GM23338 (cell line): ENCODE measurements around the gene ULK4. TPM values are rescaled to one million over a fixed set of nuclear protein-coding genes. Genes with fewer than 3 reads are reported as not detected.

Experiments used
- ATAC-seq: fragments of 200-7000 bp; cut with Tn5 transposase; 3 replicates; pipeline ENCODE4 v1.9.1; 2020
- DNase-seq: peaks from one replicate; pipeline ENCODE4 v3.0.0-alpha.2; 2015; ENCODE audit warnings: low spot score
- H2AFZ ChIP-seq: fragments of 200-600 bp; sonication (generic); 2 replicates; pipeline ENCODE4 v1.8.0; 2016; ENCODE audit warnings: antibody characterized with exemption, mild to moderate bottlenecking, moderate library complexity
- H3F3A ChIP-seq: fragments of 200-600 bp; sonication (generic); replicated peaks from 2 replicates; pipeline ENCODE4 v1.8.0; 2017; ENCODE audit warnings: antibody characterized with exemption, mixed run types, low read depth
- H3K27ac ChIP-seq: fragments of 200-600 bp; sonication (generic); 2 replicates; pipeline ENCODE4 v1.6.1; 2016; ENCODE audit warnings: low read depth
- H3K27me3 ChIP-seq: fragments of 200-600 bp; sonication (generic); 2 replicates; pipeline ENCODE4 v1.8.0; 2016; ENCODE audit warnings: mild to moderate bottlenecking, mixed run types, moderate library complexity; ENCODE audit not compliant: insufficient read depth
- H3K36me3 ChIP-seq: fragments of 200-600 bp; sonication (generic); 2 replicates; pipeline ENCODE4 v1.8.0; 2016; ENCODE audit warnings: mild to moderate bottlenecking; ENCODE audit not compliant: insufficient read depth
- H3K4me1 ChIP-seq: fragments of 200-600 bp; sonication (generic); 2 replicates; pipeline ENCODE4 v1.8.0; 2016; ENCODE audit warnings: mild to moderate bottlenecking, moderate library complexity; ENCODE audit not compliant: insufficient read depth
- H3K4me2 ChIP-seq: fragments of 200-600 bp; sonication (generic); 2 replicates; pipeline ENCODE4 v1.7.1; 2017; ENCODE audit warnings: mixed run types
- H3K4me3 ChIP-seq: fragments of 200-600 bp; sonication (generic); 2 replicates; pipeline ENCODE4 v1.6.1; 2016; ENCODE audit warnings: mixed run types
- H3K79me2 ChIP-seq: fragments of 200-600 bp; sonication (generic); replicated peaks from 2 replicates; pipeline ENCODE4 v1.8.0; 2017; ENCODE audit warnings: mild to moderate bottlenecking; ENCODE audit not compliant: insufficient read depth
- H3K9me2 ChIP-seq: fragments of 200-600 bp; sonication (generic); 2 replicates; pipeline ENCODE4 v1.8.0; 2017; ENCODE audit not compliant: insufficient read depth
- H4K20me1 ChIP-seq: fragments of 200-600 bp; sonication (generic); replicated peaks from 2 replicates; pipeline ENCODE4 v1.8.0; 2017; ENCODE audit warnings: mild to moderate bottlenecking; ENCODE audit not compliant: insufficient read depth
- H3K27ac Mint-ChIP-seq: 2 replicates; pipeline ENCODE4 v1.8.0; 2020; ENCODE audit warnings: inconsistent platforms, mild to moderate bottlenecking, moderate library complexity, mixed read lengths
- H3K27me3 Mint-ChIP-seq: 3 replicates; pipeline ENCODE4 v1.8.0; 2022; ENCODE audit warnings: low read depth, mild to moderate bottlenecking, moderate library complexity, mixed read lengths, inconsistent platforms; ENCODE audit not compliant: insufficient read depth, poor library complexity
- H3K36me3 Mint-ChIP-seq: 3 replicates; pipeline ENCODE4 v1.8.0; 2021; ENCODE audit warnings: low read depth, mild to moderate bottlenecking, inconsistent platforms, moderate library complexity, mixed read lengths
- H3K4me1 Mint-ChIP-seq: 3 replicates; pipeline ENCODE4 v1.8.0; 2020; ENCODE audit warnings: mild to moderate bottlenecking, inconsistent platforms, mixed read lengths
- H3K4me3 Mint-ChIP-seq: 3 replicates; pipeline ENCODE4 v1.8.0; 2021; ENCODE audit warnings: moderate library complexity, mild to moderate bottlenecking, inconsistent platforms, mixed read lengths
- H3K9me3 Mint-ChIP-seq: 3 replicates; pipeline ENCODE4 v1.8.0; 2020; ENCODE audit warnings: moderate library complexity, mild to moderate bottlenecking, inconsistent platforms, mixed read lengths
- CREB1 ChIP-seq: fragments of 250-450 bp; sonication (Bioruptor Pico); IDR thresholded peaks from 2 replicates; pipeline ENCODE4 v1.5.0; 2020; ENCODE audit warnings: low read depth, mild to moderate bottlenecking, moderate library complexity
- EZH2 ChIP-seq: fragments of 200-600 bp; sonication (generic); IDR thresholded peaks from one replicate; pipeline ENCODE4 v1.8.0; 2017; ENCODE audit warnings: antibody characterized with exemption, mild to moderate bottlenecking, low read depth; ENCODE audit not compliant: unreplicated experiment
- EZH2phosphoT487 ChIP-seq: fragments of 200-600 bp; sonication (generic); IDR thresholded peaks from one replicate; pipeline ENCODE4 v1.8.1; 2018; ENCODE audit warnings: antibody characterized with exemption; ENCODE audit not compliant: unreplicated experiment
- NANOG ChIP-seq: IDR thresholded peaks from 2 replicates; pipeline ENCODE4 v1.6.1; 2016; ENCODE audit warnings: antibody characterized with exemption, borderline replicate concordance
- ZNF114 ChIP-seq: fragments of 250-450 bp; sonication (Bioruptor Pico); IDR thresholded peaks from 2 replicates; pipeline ENCODE4 v1.5.0; 2020; ENCODE audit warnings: mild to moderate bottlenecking, moderate library complexity
- ZNF331 ChIP-seq: fragments of 250-450 bp; sonication (Bioruptor Pico); IDR thresholded peaks from 2 replicates; pipeline ENCODE4 v1.5.0; 2020; ENCODE audit warnings: low read depth, mild to moderate bottlenecking, moderate library complexity
- polyA plus RNA-seq: library from polyadenylated mRNA; unstranded; fragments of >200 nt; fragmentation: Nextera tagmentation; extraction: Ambion mirVana; gene quantifications from 2 replicates; pipeline ENCODE4 v1.2.1, GENCODE V29; 2016
- total RNA-seq: library from RNA; depleted of rRNA; stranded (reverse); fragments of >200 nt; shearing (Covaris generic); gene quantifications from 2 replicates; pipeline ENCODE4 v1.2.3, GENCODE V29; 2014
- TF ChIP-seq, protein P1 (sequence below): fragments of 250-450 bp; sonication (Bioruptor Pico); IDR thresholded peaks from 2 replicates; pipeline ENCODE4 v1.5.0; 2020; ENCODE audit warnings: mild to moderate bottlenecking, moderate library complexity
- TF ChIP-seq, protein P2 (sequence below): IDR thresholded peaks from one replicate; pipeline ENCODE4 v1.6.1; 2018; ENCODE audit warnings: antibody characterized with exemption; ENCODE audit not compliant: unreplicated experiment
- TF ChIP-seq, protein P3 (sequence below): IDR thresholded peaks from 2 replicates; pipeline ENCODE4 v1.6.1; 2016; ENCODE audit warnings: antibody characterized with exemption
- TF ChIP-seq, protein P4 (sequence below), 2 experiments: fragments of 200-600 bp in 1 of 2; sonication (generic) in 1 of 2; conservative IDR thresholded peaks; 2 replicates each; pipeline versions ENCODE4 v1.5.1 to v1.6.1; 2016 to 2017; ENCODE audit warnings: antibody characterized with exemption in 2 of 2, low read depth in 2 of 2, mild to moderate bottlenecking in 2 of 2, moderate library complexity in 1 of 2

Gene ULK4
- total and polyA plus RNA-seq, 2 experiments from 2014 or later: 20.8 to 41.4 TPM

DNA sequence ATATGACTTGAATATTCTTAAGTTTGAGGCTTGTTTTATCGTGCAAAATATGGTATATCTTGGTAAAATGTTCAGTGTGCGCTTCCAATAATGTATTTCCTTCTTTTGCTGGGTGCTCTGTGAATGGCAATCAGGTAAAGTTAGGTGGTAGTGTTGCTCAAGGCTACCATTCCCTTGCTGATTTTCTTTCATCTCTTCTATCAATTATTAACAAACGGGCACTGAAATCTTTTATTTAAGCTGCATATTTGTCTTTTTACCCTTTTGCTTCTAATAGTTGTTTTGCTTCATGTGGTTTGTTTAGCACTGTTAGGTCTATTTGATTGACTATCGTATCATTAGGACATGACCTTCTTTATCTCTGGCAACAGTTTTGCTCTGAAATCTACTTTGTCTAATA lies 520.3 kb downstream of the ULK4 start:
- Mint-ChIP-seq H3K27ac (no peak overlapping the region), H3K4me3 (no peak overlapping the region), H3K36me3 (peaks cover 8% of the 10 kb centered on the region), H3K9me3 (peaks cover 7% of the 10 kb centered on the region; the same call in 2 of the 3 replicates), H3K27me3 (no peaks in the 10 kb centered on the region), H3K4me1 (peaks cover 20% of the 10 kb centered on the region)
- Histone ChIP-seq H4K20me1 (no peaks in the 10 kb centered on the region), H3K36me3 (no peaks in the 10 kb centered on the region; the same call in 1 of the 2 replicates), H3K79me2 (no peaks in the 10 kb centered on the region), H3K27me3 (no peaks in the 10 kb centered on the region), H3K27ac (no peak overlapping the region), H3K4me2 (no peak overlapping the region), H3K9me2 (no peaks in the 10 kb centered on the region), H3K4me3 (no peak overlapping the region), H2AFZ (no peak overlapping the region), H3K4me1 (peaks cover 13% of the 10 kb centered on the region), H3F3A (no peaks in the 10 kb centered on the region)
- DNase-seq (no peak), ATAC-seq (no peak)
- TF ChIP-seq, protein P1, sequence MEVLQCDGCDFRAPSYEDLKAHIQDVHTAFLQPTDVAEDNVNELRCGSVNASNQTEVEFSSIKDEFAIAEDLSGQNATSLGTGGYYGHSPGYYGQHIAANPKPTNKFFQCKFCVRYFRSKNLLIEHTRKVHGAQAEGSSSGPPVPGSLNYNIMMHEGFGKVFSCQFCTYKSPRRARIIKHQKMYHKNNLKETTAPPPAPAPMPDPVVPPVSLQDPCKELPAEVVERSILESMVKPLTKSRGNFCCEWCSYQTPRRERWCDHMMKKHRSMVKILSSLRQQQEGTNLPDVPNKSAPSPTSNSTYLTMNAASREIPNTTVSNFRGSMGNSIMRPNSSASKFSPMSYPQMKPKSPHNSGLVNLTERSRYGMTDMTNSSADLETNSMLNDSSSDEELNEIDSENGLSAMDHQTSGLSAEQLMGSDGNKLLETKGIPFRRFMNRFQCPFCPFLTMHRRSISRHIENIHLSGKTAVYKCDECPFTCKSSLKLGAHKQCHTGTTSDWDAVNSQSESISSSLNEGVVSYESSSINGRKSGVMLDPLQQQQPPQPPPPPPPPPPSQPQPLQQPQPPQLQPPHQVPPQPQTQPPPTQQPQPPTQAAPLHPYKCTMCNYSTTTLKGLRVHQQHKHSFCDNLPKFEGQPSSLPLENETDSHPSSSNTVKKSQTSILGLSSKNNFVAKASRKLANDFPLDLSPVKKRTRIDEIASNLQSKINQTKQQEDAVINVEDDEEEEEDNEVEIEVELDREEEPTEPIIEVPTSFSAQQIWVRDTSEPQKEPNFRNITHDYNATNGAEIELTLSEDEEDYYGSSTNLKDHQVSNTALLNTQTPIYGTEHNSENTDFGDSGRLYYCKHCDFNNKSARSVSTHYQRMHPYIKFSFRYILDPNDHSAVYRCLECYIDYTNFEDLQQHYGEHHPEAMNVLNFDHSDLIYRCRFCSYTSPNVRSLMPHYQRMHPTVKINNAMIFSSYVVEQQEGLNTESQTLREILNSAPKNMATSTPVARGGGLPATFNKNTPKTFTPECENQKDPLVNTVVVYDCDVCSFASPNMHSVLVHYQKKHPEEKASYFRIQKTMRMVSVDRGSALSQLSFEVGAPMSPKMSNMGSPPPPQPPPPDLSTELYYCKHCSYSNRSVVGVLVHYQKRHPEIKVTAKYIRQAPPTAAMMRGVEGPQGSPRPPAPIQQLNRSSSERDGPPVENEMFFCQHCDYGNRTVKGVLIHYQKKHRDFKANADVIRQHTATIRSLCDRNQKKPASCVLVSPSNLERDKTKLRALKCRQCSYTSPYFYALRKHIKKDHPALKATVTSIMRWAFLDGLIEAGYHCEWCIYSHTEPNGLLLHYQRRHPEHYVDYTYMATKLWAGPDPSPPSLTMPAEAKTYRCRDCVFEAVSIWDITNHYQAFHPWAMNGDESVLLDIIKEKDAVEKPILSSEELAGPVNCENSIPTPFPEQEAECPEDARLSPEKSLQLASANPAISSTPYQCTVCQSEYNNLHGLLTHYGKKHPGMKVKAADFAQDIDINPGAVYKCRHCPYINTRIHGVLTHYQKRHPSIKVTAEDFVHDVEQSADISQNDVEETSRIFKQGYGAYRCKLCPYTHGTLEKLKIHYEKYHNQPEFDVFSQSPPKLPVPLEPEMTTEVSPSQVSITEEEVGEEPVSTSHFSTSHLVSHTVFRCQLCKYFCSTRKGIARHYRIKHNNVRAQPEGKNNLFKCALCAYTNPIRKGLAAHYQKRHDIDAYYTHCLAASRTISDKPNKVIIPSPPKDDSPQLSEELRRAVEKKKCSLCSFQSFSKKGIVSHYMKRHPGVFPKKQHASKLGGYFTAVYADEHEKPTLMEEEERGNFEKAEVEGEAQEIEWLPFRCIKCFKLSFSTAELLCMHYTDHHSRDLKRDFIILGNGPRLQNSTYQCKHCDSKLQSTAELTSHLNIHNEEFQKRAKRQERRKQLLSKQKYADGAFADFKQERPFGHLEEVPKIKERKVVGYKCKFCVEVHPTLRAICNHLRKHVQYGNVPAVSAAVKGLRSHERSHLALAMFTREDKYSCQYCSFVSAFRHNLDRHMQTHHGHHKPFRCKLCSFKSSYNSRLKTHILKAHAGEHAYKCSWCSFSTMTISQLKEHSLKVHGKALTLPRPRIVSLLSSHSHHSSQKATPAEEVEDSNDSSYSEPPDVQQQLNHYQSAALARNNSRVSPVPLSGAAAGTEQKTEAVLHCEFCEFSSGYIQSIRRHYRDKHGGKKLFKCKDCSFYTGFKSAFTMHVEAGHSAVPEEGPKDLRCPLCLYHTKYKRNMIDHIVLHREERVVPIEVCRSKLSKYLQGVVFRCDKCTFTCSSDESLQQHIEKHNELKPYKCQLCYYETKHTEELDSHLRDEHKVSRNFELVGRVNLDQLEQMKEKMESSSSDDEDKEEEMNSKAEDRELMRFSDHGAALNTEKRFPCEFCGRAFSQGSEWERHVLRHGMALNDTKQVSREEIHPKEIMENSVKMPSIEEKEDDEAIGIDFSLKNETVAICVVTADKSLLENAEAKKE (CRISPR knock-in tag): no peak
- TF ChIP-seq ZNF331 (CRISPR knock-in tag): no peak
- TF ChIP-seq EZH2: no peak
- TF ChIP-seq, protein P2, sequence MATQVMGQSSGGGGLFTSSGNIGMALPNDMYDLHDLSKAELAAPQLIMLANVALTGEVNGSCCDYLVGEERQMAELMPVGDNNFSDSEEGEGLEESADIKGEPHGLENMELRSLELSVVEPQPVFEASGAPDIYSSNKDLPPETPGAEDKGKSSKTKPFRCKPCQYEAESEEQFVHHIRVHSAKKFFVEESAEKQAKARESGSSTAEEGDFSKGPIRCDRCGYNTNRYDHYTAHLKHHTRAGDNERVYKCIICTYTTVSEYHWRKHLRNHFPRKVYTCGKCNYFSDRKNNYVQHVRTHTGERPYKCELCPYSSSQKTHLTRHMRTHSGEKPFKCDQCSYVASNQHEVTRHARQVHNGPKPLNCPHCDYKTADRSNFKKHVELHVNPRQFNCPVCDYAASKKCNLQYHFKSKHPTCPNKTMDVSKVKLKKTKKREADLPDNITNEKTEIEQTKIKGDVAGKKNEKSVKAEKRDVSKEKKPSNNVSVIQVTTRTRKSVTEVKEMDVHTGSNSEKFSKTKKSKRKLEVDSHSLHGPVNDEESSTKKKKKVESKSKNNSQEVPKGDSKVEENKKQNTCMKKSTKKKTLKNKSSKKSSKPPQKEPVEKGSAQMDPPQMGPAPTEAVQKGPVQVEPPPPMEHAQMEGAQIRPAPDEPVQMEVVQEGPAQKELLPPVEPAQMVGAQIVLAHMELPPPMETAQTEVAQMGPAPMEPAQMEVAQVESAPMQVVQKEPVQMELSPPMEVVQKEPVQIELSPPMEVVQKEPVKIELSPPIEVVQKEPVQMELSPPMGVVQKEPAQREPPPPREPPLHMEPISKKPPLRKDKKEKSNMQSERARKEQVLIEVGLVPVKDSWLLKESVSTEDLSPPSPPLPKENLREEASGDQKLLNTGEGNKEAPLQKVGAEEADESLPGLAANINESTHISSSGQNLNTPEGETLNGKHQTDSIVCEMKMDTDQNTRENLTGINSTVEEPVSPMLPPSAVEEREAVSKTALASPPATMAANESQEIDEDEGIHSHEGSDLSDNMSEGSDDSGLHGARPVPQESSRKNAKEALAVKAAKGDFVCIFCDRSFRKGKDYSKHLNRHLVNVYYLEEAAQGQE: no peak
- TF ChIP-seq, protein P3, sequence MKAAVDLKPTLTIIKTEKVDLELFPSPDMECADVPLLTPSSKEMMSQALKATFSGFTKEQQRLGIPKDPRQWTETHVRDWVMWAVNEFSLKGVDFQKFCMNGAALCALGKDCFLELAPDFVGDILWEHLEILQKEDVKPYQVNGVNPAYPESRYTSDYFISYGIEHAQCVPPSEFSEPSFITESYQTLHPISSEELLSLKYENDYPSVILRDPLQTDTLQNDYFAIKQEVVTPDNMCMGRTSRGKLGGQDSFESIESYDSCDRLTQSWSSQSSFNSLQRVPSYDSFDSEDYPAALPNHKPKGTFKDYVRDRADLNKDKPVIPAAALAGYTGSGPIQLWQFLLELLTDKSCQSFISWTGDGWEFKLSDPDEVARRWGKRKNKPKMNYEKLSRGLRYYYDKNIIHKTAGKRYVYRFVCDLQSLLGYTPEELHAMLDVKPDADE: no peak
- no peak for TF ChIP-seq ZNF114
- no peak for TF ChIP-seq CREB1 (CRISPR knock-in tag)
- TF ChIP-seq, protein P4, sequence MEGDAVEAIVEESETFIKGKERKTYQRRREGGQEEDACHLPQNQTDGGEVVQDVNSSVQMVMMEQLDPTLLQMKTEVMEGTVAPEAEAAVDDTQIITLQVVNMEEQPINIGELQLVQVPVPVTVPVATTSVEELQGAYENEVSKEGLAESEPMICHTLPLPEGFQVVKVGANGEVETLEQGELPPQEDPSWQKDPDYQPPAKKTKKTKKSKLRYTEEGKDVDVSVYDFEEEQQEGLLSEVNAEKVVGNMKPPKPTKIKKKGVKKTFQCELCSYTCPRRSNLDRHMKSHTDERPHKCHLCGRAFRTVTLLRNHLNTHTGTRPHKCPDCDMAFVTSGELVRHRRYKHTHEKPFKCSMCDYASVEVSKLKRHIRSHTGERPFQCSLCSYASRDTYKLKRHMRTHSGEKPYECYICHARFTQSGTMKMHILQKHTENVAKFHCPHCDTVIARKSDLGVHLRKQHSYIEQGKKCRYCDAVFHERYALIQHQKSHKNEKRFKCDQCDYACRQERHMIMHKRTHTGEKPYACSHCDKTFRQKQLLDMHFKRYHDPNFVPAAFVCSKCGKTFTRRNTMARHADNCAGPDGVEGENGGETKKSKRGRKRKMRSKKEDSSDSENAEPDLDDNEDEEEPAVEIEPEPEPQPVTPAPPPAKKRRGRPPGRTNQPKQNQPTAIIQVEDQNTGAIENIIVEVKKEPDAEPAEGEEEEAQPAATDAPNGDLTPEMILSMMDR (conservative IDR thresholded peaks at IDR 0.05; ENCODE audit: low read depth in 2 of 2): no peak
- TF ChIP-seq EZH2phosphoT487: no peak
- no peak for TF ChIP-seq NANOG
